Measurements from ENCODE around the gene SLC24A3. TPM values are rescaled to one million over a fixed set of nuclear protein-coding genes. Genes with fewer than 3 reads are reported as not detected.

Gene SLC24A3
- total RNA-seq, 1 experiment from 2014 or later = not detected

DNA sequence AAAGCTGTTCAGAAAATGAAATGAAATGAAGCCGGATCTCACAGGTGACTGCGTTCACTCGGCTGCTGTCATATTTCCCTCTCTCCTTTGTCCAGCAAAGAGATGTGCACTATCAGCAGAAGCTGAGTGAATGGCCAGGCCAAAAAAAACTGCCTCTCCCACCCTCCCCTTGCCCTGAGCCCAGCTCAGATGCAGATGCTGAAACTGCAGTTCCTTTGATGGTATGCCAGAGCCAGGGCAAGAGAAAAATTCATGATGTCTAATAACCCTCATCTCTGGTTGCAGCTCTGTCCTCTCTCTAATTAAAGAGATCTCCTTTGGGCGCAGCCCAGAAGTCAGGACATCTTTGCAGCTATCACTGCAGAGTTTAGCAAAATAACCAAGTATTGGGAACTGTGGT lies 335.1 kb downstream of the SLC24A3 start:
- ChIA-PET CTCF (no interaction called here), POLR2A (ENCODE audit: unreplicated experiment) (no interaction called here)
- Histone ChIP-seq H3K4me2 (no peak overlapping the region), H3K27me3 (ENCODE audit: insufficient read depth, low read depth) (peaks cover 95% of the 10 kb centered on the region), H2AFZ (no peak overlapping the region), H3K9me2 (ENCODE audit: insufficient read depth) (no peaks in the 10 kb centered on the region), H3K27ac (no peak overlapping the region), H3K4me3 (no peak overlapping the region), H3K4me1 (replicated peaks; ENCODE audit: insufficient read depth) (no peaks in the 10 kb centered on the region), H3K9me3 (ENCODE audit: insufficient read depth, low read depth) (no peaks in the 10 kb centered on the region), H3K36me3 (ENCODE audit: low read depth) (no peaks in the 10 kb centered on the region), H3F3A (ENCODE audit: insufficient read depth, low read depth) (no peaks in the 10 kb centered on the region), H3K79me2 (ENCODE audit: low read depth) (no peaks in the 10 kb centered on the region), H4K20me1 (ENCODE audit: insufficient read depth) (no peaks in the 10 kb centered on the region)
- DNase-seq = no peak
- TF ChIP-seq EZH2 (IDR thresholded peaks at IDR 0.05; ENCODE audit: low read depth) = no peak
- TF ChIP-seq, protein P1, sequence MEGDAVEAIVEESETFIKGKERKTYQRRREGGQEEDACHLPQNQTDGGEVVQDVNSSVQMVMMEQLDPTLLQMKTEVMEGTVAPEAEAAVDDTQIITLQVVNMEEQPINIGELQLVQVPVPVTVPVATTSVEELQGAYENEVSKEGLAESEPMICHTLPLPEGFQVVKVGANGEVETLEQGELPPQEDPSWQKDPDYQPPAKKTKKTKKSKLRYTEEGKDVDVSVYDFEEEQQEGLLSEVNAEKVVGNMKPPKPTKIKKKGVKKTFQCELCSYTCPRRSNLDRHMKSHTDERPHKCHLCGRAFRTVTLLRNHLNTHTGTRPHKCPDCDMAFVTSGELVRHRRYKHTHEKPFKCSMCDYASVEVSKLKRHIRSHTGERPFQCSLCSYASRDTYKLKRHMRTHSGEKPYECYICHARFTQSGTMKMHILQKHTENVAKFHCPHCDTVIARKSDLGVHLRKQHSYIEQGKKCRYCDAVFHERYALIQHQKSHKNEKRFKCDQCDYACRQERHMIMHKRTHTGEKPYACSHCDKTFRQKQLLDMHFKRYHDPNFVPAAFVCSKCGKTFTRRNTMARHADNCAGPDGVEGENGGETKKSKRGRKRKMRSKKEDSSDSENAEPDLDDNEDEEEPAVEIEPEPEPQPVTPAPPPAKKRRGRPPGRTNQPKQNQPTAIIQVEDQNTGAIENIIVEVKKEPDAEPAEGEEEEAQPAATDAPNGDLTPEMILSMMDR (conservative IDR thresholded peaks at IDR 0.05) = no peak
- intact Hi-C loops (cut with micrococcal nuclease; ENCODE audit: unreplicated experiment) = no loop called here
- no TSS peak for BruUV-seq (replicated peaks)

DNA sequence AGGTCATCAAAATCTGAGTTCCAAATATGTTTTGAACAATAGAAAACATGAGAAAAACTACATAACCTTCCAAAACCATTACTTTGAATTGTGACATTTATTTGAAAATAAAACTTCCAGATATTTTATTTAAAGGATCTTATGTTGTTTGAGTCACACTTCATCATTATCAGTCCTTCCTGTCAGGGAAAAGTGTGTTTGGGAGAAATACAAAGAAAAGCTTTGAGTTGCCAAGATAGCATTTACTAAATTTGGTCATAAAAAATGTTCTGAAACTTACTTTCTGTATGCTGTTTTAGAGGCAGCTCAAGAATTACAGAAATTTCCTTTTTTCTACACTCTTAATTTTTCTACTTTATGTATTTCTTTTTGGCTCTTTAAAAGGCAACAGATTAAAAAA lies 337.5 kb downstream of the SLC24A3 start:
- intact Hi-C loops (cut with micrococcal nuclease; ENCODE audit: unreplicated experiment) = no loop called here
- H3K27me3 ChIP-seq (ENCODE audit: insufficient read depth, low read depth) = peaks cover 85% of the 10 kb centered on the region
- no peaks in the 10 kb centered on the region for H4K20me1 ChIP-seq (ENCODE audit: insufficient read depth)
- no peak for TF ChIP-seq EZH2 (IDR thresholded peaks at IDR 0.05; ENCODE audit: low read depth)
- TF ChIP-seq, protein P1 (conservative IDR thresholded peaks at IDR 0.05) = no peak
- BruUV-seq (replicated peaks) = no TSS peak
- H2AFZ ChIP-seq = no peak overlapping the region
- no peak for DNase-seq
- ChIA-PET POLR2A (ENCODE audit: unreplicated experiment) (no interaction called here), CTCF (no interaction called here)
- no peaks in the 10 kb centered on the region for H3K79me2 ChIP-seq (ENCODE audit: low read depth)
- H3K9me2 ChIP-seq (ENCODE audit: insufficient read depth) = no peaks in the 10 kb centered on the region
- H3K9me3 ChIP-seq (ENCODE audit: insufficient read depth, low read depth) = no peaks in the 10 kb centered on the region
- no peaks in the 10 kb centered on the region for H3F3A ChIP-seq (ENCODE audit: insufficient read depth, low read depth)
- H3K36me3 ChIP-seq (ENCODE audit: low read depth) = no peaks in the 10 kb centered on the region
- no peak overlapping the region for H3K4me3 ChIP-seq
- no peaks in the 10 kb centered on the region for H3K4me1 ChIP-seq (replicated peaks; ENCODE audit: insufficient read depth)
- no peak overlapping the region for H3K27ac ChIP-seq
- no peak overlapping the region for H3K4me2 ChIP-seq

DNA sequence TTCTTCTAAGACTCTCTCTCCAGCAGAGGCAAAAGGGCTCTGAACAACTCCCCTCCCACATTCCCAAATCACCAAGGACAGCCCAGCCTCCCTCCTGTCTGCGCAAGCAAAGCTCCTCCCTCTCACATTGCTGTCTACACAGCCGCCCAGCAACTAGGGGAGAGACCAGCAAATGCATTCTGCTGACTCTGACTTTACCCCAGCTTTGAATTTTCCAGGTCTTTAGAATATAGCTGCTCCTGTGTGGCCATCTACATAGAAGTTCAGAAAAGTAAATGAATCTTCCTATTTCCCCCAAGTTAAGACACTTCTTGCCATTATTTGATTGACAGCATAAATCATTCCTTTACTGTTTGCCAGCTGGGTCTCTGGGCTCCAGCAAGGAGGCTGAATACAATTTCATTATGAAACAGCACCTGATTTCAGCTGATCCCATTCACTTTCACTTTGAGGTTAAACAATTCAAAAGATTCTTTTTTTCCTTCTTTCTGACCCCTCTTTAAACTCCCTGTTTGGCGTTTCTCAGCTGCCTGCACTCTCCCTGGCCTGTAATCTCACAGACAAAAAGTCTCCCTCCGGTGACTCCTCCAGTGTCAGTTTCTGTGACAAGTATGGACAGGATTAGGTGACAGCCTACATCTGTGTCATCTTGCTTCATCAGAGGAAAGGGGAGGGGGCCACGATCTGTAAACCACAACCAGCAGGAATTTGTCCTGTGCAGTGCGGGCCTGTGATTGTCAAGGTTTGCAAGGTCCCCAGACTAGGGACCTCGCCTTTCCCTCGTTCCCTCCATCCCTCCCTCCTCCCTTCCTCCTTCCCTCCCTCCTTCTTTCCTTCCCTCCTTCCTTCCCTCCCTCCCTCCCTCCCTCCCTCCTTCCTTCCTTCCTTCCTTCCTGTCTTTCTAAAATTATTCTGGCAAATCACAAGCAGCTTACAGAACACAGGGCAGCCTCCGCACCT lies 340.1 kb downstream of the SLC24A3 start:
- H3K4me2 ChIP-seq = no peak overlapping the region
- H3K4me3 ChIP-seq = no peak overlapping the region
- H3K27me3 ChIP-seq (ENCODE audit: insufficient read depth, low read depth) = peaks cover 63% of the 10 kb centered on the region
- CTCF ChIA-PET = no interaction called here
- no TSS peak for BruUV-seq (replicated peaks)
- H2AFZ ChIP-seq = no peak overlapping the region
- H3K79me2 ChIP-seq (ENCODE audit: low read depth) = no peaks in the 10 kb centered on the region
- H3K4me1 ChIP-seq (replicated peaks; ENCODE audit: insufficient read depth) = no peaks in the 10 kb centered on the region
- DNase-seq = no peak
- H3K9me3 ChIP-seq (ENCODE audit: insufficient read depth, low read depth) = no peaks in the 10 kb centered on the region
- no peaks in the 10 kb centered on the region for H3F3A ChIP-seq (ENCODE audit: insufficient read depth, low read depth)
- intact Hi-C loops (cut with micrococcal nuclease; ENCODE audit: unreplicated experiment) = no loop called here
- H3K36me3 ChIP-seq (ENCODE audit: low read depth) = no peaks in the 10 kb centered on the region
- no peak overlapping the region for H3K27ac ChIP-seq
- POLR2A ChIA-PET (ENCODE audit: unreplicated experiment) = no interaction called here
- no peaks in the 10 kb centered on the region for H4K20me1 ChIP-seq (ENCODE audit: insufficient read depth)
- H3K9me2 ChIP-seq (ENCODE audit: insufficient read depth) = no peaks in the 10 kb centered on the region
- TF ChIP-seq EZH2 (IDR thresholded peaks at IDR 0.05; ENCODE audit: low read depth) = no peak
- TF ChIP-seq, protein P1 (conservative IDR thresholded peaks at IDR 0.05) = no peak

Data from PC-9 (cell line).